Measurements from ENCODE around the gene TMEM232. TPM values are rescaled to one million over a fixed set of nuclear protein-coding genes. Genes with fewer than 3 reads are reported as not detected.
A peak's percentile ranks its signal among the peaks of the same experiment; 100 is the strongest.

TMEM232 gene
- total RNA-seq, 1 experiment from 2014 or later = 1.6 TPM

- Histone ChIP-seq H2AK5ac (ENCODE audit: insufficient read length, low read length) (no peak overlapping the region), H3K14ac (ENCODE audit: insufficient read depth, low read length) (no peak overlapping the region), H3K4me2 (ENCODE audit: insufficient read depth, insufficient read length, low read length) (no peak overlapping the region), H3K56ac (ENCODE audit: insufficient read length, low read depth, low read length) (no peak overlapping the region), H3K23me2 (ENCODE audit: insufficient read length, low read depth, low read length, poor library complexity, severe bottlenecking) (no peaks in the 10 kb centered on the region), H2BK20ac (ENCODE audit: low read depth, low read length, poor library complexity, severe bottlenecking) (no peak overlapping the region), H4K8ac (replicated peaks; ENCODE audit: insufficient read length, low read depth, low read length) (no peak overlapping the region), H2BK15ac (ENCODE audit: low read depth, low read length) (no peak overlapping the region), H3K27me3 (ENCODE audit: insufficient read depth, low read length) (no peaks in the 10 kb centered on the region), H3K79me1 (ENCODE audit: insufficient read depth, low read depth, low read length, poor library complexity, severe bottlenecking) (no peaks in the 10 kb centered on the region), H3K4me1 (ENCODE audit: insufficient read depth, low read length) (no peaks in the 10 kb centered on the region), H4K20me1 (ENCODE audit: control insufficient read depth, insufficient read depth, insufficient read length) (no peaks in the 10 kb centered on the region), H3K4ac (ENCODE audit: low read depth, low read length) (no peak overlapping the region), H2BK12ac (ENCODE audit: insufficient read length, low read depth, low read length) (no peak overlapping the region), H3K27ac (ENCODE audit: insufficient read length, low read depth, low read length) (no peak overlapping the region), H2BK5ac (ENCODE audit: insufficient read length, low read length) (no peak overlapping the region), H4K5ac (ENCODE audit: insufficient read length, low read depth, low read length) (no peak overlapping the region), H2AFZ (ENCODE audit: low read length) (no peak overlapping the region), H3K23ac (ENCODE audit: insufficient read length, low read depth, low read length) (no peak overlapping the region), H2BK120ac (ENCODE audit: low read depth, low read length, poor library complexity, severe bottlenecking) (no peak overlapping the region), H3K9me3 (ENCODE audit: control insufficient read depth, low read depth, low read length) (no peaks in the 10 kb centered on the region), H3K79me2 (ENCODE audit: insufficient read depth, low read length) (no peaks in the 10 kb centered on the region), H3T11ph (ENCODE audit: low read length) (no peak overlapping the region), H3K9ac (ENCODE audit: extremely low read depth, insufficient read length, low read length) (no peak overlapping the region), H3K18ac (ENCODE audit: insufficient read length, low read depth, low read length) (no peak overlapping the region), H4K91ac (ENCODE audit: insufficient read length, low read depth, low read length) (no peak overlapping the region)
- H3K27ac Mint-ChIP-seq = peak overlapping the region in 1 of 3 experiments; percentile 42; a peak in 1 of 7 replicates
- no peak overlapping the region for H3K4me3 Mint-ChIP-seq
- H3K36me3 Mint-ChIP-seq (ENCODE audit: insufficient read depth in 1 of 3, low read depth in 3 of 3) = 0 out of 7 replicates have a peak, but pooled peaks cover 0 to 8% (median 0%) of the 10 kb centered on the region in 3 experiments
- TF ChIP-seq, protein P1, sequence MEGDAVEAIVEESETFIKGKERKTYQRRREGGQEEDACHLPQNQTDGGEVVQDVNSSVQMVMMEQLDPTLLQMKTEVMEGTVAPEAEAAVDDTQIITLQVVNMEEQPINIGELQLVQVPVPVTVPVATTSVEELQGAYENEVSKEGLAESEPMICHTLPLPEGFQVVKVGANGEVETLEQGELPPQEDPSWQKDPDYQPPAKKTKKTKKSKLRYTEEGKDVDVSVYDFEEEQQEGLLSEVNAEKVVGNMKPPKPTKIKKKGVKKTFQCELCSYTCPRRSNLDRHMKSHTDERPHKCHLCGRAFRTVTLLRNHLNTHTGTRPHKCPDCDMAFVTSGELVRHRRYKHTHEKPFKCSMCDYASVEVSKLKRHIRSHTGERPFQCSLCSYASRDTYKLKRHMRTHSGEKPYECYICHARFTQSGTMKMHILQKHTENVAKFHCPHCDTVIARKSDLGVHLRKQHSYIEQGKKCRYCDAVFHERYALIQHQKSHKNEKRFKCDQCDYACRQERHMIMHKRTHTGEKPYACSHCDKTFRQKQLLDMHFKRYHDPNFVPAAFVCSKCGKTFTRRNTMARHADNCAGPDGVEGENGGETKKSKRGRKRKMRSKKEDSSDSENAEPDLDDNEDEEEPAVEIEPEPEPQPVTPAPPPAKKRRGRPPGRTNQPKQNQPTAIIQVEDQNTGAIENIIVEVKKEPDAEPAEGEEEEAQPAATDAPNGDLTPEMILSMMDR (conservative IDR thresholded peaks at IDR 0.05) = no peak
- H3K9me3 Mint-ChIP-seq = no peaks in the 10 kb centered on the region
- H3K4me1 Mint-ChIP-seq = no peaks in the 10 kb centered on the region; a peak in 1 of 4 replicates
- DNase-seq = no peak
- H3K27me3 Mint-ChIP-seq (ENCODE audit: low read depth) = no peaks in the 10 kb centered on the region
Measured at GRCh38 chr5:110754181-110754580, 27.7 kb upstream of the TMEM232 start.

All from H9 (cell line).